ENCODE data around the gene RNF224.
A peak's percentile ranks its signal among the peaks of the same experiment; 100 is the strongest.

The RNF224 gene

DNA sequence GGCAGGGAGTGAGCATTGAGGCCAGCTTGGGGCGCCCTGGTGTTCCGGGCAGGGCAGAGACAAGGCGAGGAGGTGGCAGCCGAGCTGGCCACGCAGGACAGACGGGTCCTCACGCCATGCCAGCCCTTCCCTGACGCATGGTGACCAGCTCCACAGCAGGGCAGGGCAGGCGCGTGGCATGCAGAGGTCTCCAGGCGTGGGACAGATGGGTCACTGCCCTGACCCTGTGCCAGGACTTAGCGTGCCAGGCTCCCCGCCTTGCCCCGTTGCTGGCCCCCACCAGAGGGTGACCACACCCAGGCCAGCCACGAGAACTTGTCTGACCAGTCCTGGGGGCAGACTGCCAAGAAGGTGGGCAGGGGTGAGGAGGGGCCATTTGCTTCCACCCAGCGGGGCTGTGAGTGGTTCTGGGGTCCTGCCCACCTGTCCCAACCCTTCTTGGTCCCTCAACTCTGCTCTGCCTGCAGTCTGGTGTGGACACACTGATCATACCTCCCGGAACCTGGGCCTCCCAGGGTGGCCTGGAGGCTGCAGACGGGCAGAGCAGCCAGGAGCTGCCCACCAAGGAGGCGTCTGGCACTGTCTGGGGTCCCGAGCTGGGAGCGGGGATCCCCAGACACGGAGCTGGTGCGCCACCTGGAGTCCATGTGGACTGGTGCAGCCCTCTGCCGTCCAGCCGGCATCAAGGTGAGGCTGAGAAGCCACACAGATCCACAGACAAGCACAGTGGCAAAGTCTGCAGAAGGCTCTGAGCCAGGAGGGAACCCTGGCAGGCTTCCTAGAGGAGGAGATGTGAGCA lies at the start of gene RNF224:
RNF224 (plus strand) TSS at position 449 of the 799 bp plus-strand sequence. CDS start 834 bp downstream, outside the sequence.
- DNase-seq = peak; percentile 42

DNA sequence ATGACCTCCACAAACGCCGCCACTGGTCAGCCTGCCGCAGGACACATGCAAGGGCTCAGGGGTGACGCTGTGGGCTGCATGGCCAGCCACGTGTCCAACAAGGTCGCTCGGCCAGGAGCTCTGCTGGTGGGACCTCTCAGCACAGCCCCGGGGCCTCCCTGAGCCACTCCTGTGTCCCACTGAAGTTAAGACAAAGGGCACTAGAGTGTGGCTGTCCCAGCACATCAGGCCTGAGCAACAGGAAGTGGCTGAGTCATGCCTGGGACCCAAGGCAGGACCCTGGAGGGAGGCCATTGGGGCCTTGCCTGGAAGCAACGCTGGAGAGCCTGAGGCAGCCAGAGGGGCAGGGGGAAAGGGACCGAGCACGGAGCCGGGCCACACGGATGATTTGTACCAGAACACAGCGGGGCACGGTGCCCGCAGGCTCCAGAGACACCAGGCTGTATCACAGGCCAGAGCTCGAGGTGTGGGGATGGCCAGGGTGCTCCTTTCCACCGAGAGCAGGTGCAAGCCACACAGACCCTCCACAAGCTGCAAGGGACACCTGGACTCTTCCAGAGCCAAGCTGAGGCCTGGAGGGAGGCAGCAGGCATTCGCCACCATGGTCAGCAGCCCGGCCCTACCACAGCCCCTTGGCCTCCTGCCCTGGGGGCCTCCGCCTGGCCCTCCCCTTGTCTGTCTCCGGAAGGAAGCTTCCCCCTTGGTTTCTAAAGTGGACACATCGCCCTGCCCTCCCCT lies 48.9 kb upstream of the RNF224 start:
- DNase-seq = no peak

DNA sequence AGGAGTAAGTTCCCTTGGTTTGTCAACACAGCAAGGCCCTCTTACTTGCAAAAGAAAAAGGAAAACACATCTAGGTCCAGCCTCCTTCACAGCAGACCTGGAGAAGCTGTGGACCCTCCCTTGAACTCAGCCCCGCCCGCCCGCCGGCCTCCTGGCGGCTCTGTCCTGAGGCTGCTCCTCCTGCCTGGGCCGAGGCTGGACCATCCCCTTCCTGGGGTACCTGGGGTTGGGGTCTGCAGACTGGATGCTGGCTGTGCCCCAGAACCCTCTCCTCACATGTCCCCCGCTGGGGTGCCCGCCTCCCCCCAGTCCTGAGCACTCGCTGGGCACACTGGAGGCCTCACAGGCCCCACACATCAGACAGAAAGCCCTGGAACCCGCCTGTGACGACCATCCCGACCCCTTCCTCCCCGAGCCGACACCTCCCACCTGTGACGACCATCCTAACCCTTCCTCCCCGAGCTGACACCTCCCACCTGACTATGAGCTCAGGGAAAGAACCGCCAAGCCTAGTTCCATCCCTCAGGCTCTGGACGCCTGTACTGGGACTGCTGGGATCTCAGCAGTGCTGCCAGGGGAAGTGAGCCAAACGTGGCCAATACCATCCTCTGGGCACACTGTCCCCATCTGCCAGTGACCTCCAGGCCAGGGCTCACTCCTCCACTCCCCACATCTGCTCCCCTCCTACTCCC lies 48.2 kb upstream of the RNF224 start:
- no peak for DNase-seq

DNA sequence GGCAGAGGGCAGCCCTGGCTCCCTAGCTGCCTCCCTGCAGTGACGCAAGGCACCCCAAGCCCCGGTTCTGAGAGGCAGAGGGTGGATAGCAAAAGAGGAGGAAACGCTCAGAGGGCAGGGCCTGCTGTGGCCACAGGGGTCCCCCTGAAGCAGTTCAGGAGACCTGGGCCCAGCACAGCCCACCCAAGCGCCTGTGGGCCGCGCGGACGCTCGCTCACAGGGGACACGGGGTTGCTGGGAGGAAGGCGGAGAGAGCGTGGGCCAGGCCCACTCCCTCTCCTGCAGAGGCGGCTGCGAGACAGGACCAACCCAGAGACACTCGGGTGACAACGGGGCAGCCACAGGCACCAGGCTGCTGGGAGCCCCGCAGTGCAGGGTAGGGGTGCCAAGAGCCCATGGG lies 47.5 kb upstream of the RNF224 start:
- DNase-seq = no peak

DNA sequence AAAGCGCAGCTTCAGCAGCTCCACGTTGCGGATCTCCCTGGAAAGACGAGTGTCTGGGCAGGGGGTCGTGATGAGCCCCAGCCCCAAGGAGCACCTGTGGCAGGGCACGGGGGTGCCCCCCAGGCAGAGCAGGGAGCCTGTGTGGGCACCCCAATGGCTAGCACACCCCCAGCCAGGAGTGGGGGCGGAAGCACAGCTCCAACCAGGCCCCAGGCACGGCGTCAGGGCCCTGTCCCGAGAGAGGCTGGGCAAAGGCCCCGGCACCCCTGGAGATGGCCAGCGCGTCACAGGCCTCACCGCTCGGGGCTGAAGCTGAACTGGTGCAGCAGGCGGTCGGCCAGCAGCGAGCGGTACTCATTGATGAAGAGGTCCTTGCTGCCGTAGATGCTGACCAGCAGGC lies 46.8 kb upstream of the RNF224 start:
- DNase-seq = no peak

DNA sequence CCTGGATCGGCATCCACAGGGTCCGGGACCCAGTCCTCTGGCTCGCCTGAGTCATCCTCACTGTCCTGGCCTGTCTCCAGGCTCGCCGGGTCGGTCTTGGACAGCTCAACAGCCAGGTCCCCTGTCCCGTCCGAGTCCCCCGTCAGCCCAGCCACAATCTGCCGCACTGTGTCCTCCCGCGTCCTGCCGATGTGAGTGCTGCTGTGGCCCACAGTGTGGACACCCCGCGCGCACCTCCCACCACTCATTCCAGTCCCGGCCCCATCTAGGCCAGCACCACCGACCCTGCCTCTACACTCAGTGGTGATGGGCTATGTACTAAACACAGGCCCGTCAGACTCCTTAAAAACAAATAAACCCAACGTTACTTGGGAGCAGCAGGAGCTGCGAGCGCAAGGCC lies 45.6 kb upstream of the RNF224 start:
- DNase-seq = no peak

DNA sequence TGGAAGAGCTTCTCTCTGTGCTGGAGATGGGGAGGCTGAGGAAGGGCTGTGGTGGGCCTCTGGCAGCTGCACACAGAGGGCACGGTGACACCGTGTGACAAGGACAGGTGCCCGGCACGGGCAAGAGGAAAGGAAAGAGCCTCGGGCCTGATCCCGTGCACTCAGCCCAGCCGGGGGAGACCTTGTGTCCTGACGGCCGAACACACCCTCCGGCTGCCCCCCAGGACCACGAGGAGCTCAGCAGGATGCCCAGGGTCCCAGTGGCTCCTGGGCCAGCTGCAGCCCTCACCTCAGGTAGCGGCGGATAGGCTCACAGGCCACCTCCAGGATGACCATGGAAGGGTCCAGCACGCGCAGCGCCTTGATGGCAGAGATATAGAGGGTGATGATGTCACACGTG lies 44.5 kb upstream of the RNF224 start:
- no peak for DNase-seq

DNA sequence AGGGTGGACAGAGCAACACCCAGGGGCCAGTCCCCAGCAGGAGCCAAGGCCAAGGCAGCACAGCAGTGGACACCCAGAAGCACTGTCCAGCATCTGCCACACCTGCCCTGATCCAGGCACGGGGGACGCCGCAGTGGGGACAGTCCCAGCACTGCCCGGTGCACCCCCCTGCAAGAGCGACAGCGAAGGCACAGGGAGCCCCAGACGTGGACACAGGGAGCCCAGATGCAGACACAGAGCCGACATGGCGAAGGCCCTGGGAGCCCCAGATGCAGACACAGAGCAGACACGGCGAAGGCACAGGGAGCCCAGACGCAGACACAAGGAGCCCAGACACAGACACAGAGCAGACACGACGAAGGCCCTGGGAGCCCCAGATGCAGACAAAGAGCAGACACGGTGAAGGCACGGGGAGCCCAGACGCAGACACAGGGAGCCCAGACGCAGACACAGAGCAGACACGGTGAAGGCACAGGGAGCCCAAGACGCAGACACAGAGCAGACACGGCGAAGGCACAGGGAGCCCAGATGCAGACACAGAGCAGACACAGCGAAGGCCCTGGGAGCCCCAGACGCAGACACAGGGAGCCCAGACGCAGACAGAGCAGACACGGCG lies 43.2 kb upstream of the RNF224 start:
- no peak for DNase-seq

DNA sequence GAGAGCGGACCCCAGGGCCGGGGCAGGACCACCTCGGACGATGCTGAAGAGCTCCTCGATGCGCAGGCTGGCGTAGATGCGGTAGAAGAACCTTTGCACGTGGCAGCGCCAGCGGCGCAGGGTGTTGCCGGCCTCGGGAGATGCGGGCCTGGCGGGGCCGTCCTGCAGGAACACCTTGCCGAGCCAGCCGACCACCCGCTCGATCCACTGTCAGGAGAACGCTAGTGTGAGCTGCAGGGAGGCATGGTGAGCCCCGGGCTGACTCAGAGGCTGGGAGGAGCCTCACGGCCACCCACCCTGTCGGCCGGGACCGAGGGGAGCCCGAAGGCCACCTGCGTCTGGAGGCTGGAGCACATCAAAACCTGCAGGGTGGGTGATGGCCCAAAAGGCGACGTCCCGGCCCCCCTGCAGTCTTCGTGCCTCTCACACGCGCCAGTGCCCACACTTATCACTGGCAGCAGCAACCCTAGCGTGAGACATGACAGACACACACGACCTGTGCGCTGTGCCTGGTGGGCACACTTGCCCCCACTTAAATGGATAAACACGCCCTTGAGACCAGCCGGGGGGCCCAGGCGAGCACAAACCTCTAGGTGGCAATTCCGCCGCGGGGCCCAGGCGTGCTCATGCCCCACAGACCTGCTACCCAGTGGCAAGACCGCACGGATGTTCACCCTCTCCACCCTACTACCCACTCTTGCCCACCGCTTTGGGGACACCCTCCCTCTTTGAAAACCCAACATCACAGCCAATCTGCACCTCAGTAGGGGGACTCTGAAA lies 42.2 kb upstream of the RNF224 start:
- no peak for DNase-seq

DNA sequence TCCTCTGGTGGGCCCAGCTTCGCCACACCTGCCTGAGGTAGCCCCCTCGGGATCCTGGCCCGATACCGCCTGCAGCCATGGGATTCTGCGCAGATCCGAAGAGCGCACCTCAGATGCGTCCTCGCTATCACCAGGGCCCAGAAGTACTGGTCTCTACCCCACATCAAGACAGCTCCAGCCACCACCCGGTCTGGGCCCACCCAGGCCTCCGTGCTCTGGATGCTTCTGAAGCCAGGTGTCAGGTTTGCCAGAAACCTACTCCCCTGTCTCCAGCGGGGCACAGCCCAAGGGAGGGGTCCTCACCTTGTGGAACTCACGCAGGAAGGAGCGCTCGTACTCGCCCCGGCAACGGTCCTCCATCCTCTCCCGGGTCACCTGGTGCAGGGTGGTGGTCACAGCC lies 41.4 kb upstream of the RNF224 start:
- no peak for DNase-seq

DNA sequence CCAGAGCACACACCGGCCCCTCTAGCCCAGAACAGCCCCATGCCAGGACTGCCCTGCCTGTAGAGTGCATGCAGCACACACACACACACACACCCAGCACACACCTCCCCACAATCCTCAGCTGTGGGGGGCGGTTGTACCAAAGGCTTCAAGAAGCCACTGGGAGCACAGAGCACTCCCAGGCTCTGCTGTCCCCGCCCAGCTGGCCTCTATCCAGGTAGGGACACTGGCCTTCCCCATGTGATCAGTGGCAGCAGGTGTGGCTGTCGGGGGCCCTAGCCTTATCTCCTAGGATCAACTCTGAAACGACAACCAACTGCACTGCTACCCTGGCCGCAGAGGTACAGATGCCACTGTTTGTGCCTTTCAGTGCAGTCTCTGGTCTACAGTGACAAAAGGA lies 40.9 kb upstream of the RNF224 start:
- DNase-seq = no peak

DNA sequence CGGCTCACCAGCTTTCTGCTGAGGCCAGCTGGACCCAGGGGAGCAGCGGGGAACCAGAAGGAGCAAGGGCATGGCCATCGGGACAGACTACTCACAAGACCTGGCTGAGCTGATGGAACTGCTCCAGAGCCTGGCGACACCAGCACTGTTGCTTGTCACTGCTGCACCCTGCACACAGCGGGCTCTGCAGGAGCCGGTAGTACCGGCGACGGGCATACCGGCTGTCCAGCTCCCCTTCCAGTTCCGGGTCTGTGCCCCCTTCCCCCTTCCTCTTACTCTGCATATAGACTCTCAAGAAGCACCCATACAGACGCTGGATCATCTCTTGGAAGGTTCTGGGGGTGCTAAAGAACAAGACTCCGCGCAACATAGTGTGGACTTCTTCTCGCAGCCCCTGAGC lies 39.9 kb upstream of the RNF224 start:
- DNase-seq = no peak

DNA sequence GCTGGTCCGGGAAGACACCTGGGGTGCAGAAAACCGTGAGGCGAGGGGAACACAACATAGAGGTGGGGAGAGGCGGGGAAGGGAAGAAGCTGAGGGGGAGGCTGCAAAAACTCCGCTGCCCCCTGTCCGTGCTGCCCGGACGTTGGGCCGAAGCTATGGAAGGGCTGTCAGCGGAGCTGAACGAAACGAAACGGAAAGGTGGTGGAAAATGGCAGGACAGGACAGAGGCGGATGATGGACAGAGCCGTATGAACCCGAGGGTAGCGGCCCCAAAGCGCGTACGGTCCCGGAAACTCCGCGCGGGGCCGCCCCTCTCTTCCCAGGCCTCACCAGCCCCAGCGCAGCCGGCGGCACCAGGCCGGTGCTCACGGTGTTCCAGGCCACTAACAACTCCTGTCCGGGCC lies 39.2 kb upstream of the RNF224 start:
- DNase-seq = no peak

DNA sequence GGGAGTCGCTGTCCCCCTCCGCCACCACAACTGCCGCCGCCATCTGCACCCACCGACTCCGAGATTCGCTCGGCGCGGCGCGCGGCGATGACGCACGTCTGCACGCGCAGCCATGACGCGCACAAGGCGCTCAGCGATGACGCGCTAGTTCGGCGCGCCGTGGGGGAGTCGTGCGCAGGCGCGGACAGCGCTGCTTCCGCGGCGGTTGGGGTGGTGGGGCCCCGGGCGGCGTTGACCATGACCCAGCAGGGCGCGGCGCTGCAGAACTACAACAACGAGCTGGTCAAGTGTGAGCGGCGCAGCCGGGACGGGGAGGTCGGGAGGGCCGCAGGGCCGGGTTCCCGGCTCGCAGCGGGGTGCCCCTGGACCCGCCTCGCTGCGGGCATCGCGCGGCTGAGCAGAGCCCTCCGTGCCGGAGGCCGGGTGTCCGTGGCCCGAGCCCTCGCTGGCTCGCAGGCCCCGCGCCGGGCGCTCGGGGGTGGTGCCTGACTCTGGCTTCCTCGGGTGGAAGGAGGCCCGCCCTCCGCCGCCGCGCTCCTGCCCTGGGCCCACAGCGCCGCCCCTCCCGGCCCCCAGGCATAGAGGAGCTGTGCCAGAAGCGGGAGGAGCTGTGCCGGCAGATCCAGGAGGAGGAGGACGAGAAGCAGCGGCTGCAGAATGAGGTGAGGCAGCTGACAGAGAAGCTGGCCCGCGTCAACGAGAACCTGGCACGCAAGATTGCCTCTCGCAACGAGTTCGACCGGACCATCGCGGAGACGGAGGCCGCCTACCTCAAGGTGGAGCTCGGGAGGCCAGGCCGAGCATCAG lies 38.6 kb upstream of the RNF224 start, which contains the start of the genes ANAPC2 and SSNA1:
ANAPC2 (minus strand) TSS at position 71 of the 807 bp plus-strand sequence; CDS start at position 43, 28 bp downstream.
SSNA1 (plus strand) TSS at position 187 of the 807 bp plus-strand sequence; CDS start at position 238, 51 bp downstream.
- DNase-seq = peak; percentile 24

DNA sequence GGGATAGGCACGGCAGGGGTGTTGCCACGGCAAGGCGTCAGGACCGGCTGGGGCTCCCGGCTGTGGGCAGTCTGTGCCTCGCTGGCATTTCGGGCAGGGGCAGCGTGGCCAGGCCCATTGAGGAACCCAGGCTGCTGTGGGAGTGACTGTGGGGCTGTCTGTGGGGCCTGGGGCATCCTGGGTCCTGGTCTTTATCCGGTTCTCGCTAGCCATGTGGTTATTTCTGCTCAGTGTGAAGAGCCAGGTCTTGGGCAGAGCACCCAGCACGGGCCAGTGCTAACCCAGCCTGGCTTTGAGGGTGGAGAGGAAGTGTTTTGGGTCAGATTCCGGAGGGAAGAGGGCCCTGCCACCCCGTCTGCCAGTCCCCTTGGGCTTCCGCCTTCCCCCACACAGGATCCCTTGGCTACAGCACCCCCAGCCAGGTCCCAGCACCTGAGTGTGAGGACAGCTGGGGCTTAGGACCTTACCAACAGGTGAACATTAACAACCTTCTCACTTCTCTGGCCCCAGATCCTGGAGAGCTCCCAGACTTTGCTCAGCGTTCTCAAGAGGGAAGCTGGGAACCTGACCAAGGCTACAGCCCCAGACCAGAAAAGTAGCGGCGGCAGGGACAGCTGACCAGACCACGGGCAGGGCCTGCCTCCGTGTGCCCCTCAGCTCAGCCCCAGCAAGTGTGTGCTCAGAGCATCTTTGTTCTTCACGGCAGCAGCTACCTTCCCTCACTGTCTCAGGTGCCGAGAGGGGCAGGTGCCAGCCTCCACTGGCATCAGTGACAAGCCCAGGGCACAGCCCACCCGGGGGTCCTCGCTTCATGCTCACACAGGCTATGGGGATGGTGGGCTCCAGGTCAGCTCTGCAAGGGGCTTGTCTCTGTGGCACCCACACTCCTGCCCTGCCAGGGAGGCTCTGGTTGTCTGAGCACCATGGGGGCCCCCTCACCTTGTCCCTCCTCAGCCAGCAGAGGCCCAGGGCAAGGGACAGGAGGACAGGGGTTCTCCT lies 37.7 kb upstream of the RNF224 start:
- DNase-seq = no peak

DNA sequence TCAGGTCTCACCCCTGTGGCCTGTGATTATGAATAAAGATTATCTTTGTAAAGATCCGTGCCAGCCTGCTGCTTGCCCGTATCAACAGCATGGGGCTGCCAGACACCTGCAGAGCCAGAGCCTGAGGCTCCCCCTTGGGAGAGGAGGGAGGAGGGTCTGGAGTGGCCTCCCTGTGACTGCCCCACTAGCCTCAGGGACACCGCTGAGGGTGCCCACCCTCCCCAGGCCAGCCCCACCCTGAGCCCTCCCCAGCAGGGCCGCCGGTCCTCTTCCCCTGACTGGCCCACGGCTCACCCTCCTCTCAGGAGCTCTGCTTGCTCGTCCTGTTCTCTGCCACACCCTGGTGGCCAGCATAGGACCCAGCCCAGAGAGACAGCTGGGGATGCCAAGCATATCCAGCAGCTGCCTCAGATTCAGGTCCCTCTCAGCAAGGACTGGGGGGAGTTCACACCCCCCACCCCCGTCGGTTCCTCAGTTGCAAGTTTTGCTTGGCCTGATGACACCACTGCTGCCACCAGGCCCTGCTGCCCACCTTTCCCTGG lies 36.9 kb upstream of the RNF224 start:
- DNase-seq = no peak

DNA sequence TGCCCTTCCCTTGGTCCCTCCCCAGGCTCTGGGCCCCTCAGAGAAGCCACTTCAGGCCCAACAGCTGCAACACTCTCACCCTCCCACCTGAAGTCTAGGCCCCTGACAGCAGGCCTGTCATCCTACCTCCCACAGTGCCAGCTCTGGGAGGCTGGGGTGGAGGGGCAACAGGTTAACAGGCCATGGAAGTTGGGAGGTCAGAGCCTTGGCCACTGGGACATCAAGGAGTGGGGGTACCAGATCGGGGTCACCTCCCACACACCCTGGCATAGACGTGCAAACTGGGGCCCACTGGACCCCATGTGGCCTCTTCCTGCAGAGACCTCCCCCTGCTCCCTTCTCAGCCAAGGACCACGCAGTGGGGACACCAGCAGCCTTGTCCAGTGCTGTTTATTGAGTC lies 36.1 kb upstream of the RNF224 start:
- DNase-seq = no peak

DNA sequence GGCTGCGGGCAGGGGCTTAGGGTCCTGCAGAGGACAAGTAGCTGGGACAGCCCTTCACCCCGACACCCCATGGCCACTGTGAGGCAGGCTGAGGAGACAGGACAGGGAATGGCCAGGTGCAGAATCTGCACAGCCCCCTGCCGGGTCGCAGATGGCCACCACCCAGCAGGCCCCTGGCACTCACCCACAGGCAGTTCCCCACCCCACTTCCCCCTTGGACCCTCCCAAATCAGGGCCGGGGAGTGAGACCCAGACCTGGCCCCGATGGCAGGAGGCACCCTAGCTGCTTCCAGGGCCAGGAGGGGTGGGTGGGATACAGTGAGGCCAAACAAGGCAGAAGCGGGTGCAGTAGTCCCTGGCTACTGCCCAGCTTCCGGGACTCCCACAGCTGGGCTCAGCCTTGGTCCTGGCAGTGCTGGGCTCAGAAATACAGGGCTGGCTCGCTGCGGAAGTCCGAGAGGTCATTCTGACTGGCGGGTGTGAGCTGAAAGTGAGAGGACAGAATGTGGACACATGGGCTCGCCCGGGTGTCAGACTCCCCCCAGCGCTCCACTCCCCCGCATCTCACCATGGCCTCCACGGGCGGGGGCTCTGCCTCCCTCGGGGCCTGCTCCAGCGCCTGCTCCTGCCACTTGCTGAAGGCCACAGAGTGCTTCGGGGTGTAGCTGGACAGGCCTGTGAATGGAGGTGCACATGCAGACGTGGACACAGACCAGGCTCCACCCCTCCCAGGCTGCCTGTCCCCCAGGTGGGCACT lies 35.4 kb upstream of the RNF224 start:
- DNase-seq = no peak

DNA sequence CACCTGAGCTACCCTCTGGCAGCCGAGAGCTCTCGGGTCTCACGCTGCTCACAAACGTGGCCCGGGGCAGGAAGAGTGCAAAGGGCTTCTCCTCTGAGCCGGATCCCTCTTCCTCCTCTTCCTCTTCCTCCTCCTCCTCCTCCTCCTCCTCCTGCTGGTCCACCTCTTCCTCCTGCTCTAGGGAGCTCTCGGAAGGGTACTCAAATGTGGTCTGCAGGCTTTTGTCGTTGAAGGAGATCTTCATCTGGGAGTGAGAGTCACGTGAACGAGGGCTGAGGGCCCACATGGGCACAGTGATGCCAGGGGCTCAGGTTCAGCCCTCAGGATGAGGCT lies 34.9 kb upstream of the RNF224 start:
- DNase-seq = no peak

Data from NCI-H1694 treated with DMSO at 0.1 percent for 48 hours (cell line).